Endothelial cell (in vitro differentiated cells): Measurements from ENCODE around the gene DUSP9. TPM values are rescaled to one million over a fixed set of nuclear protein-coding genes. Genes with fewer than 3 reads are reported as not detected.
"Not testable (repeated sequence)": the region's sequence is repeated elsewhere in the genome, so short reads cannot be mapped to it uniquely, and the experiment has no call there.

Experiments
- DNase-seq: peaks from one replicate; pipeline ENCODE4 v3.0.0; 2021; ENCODE audit warnings: low spot score
- H3K27ac Mint-ChIP-seq: one replicate; pipeline ENCODE4 v1.8.0; 2021; ENCODE audit warnings: mixed read lengths, inconsistent platforms; ENCODE audit not compliant: unreplicated experiment
- H3K27me3 Mint-ChIP-seq: one replicate; pipeline ENCODE4 v1.8.0; 2021; ENCODE audit warnings: mild to moderate bottlenecking, moderate library complexity, mixed read lengths, inconsistent platforms; ENCODE audit not compliant: unreplicated experiment
- H3K36me3 Mint-ChIP-seq: one replicate; pipeline ENCODE4 v1.8.0; 2021; ENCODE audit warnings: mild to moderate bottlenecking, low read depth, mixed read lengths, inconsistent platforms; ENCODE audit not compliant: unreplicated experiment
- H3K4me1 Mint-ChIP-seq: one replicate; pipeline ENCODE4 v1.8.0; 2021; ENCODE audit warnings: mild to moderate bottlenecking, mixed read lengths, inconsistent platforms; ENCODE audit not compliant: unreplicated experiment
- H3K4me3 Mint-ChIP-seq: one replicate; pipeline ENCODE4 v1.8.0; 2021; ENCODE audit warnings: mild to moderate bottlenecking, mixed read lengths, inconsistent platforms; ENCODE audit not compliant: unreplicated experiment
- H3K9me3 Mint-ChIP-seq: one replicate; pipeline ENCODE4 v1.8.0; 2021; ENCODE audit warnings: mixed read lengths, inconsistent platforms; ENCODE audit not compliant: unreplicated experiment
- CTCF ChIP-seq: fragments of 200-600 bp; sonication (generic); IDR thresholded peaks from one replicate; pipeline ENCODE4 v1.5.0; 2021; ENCODE audit warnings: antibody characterized with exemption; ENCODE audit not compliant: unreplicated experiment
- total RNA-seq: library from RNA; stranded (reverse); fragmentation: NEBNext Ultra II Directional; extraction: Animal tissue kit (Norgen Biotek cat#: 25700); gene quantifications from one replicate; pipeline ENCODE4 v1.2.1, GENCODE V29; 2021; ENCODE audit not compliant: unreplicated experiment

The DUSP9 gene
- total RNA-seq, 1 donor from 2014 or later: not detected

- Mint-ChIP-seq H3K27me3 (no peaks in the 10 kb centered on the region), H3K4me3 (no peak overlapping the region), H3K9me3 (no peaks in the 10 kb centered on the region), H3K4me1 (no peaks in the 10 kb centered on the region), H3K36me3 (no peaks in the 10 kb centered on the region), H3K27ac (no peak overlapping the region)
- TF ChIP-seq CTCF: no peak
- no peak for DNase-seq
Measured at GRCh38 chrX:153681175-153681574, 34.2 kb downstream of the DUSP9 start.

- H3K27me3 Mint-ChIP-seq, H3K27ac Mint-ChIP-seq, H3K36me3 Mint-ChIP-seq, H3K9me3 Mint-ChIP-seq, DNase-seq, H3K4me1 Mint-ChIP-seq, H3K4me3 Mint-ChIP-seq: not testable (repeated sequence)
Measured at GRCh38 chrX:153683486-153683885, 36.5 kb downstream of the DUSP9 start.

GRCh38 chrX:153684467-153685155, 37.6 kb downstream of the DUSP9 start:
- no peak for TF ChIP-seq CTCF
- H3K9me3 Mint-ChIP-seq: no peaks in the 10 kb centered on the region
- DNase-seq: no peak
- no peak overlapping the region for H3K27ac Mint-ChIP-seq
- peaks cover 1% of the 10 kb centered on the region for H3K27me3 Mint-ChIP-seq
- H3K36me3 Mint-ChIP-seq: no peaks in the 10 kb centered on the region
- no peak overlapping the region for H3K4me3 Mint-ChIP-seq
- peaks cover 2% of the 10 kb centered on the region for H3K4me1 Mint-ChIP-seq

- TF ChIP-seq CTCF: no peak
- no peak for DNase-seq
- no peaks in the 10 kb centered on the region for H3K9me3 Mint-ChIP-seq
Measured at GRCh38 chrX:153685156-153685536, 38.1 kb downstream of the DUSP9 start.

GRCh38 chrX:153685751-153686696, 39.0 kb downstream of the DUSP9 start:
- H3K4me3 Mint-ChIP-seq: no peak overlapping the region
- H3K4me1 Mint-ChIP-seq: peaks cover 2% of the 10 kb centered on the region
- H3K9me3 Mint-ChIP-seq: no peaks in the 10 kb centered on the region
- no peak for TF ChIP-seq CTCF
- peaks cover 1% of the 10 kb centered on the region for H3K27me3 Mint-ChIP-seq
- H3K36me3 Mint-ChIP-seq: no peaks in the 10 kb centered on the region
- no peak for DNase-seq
- H3K27ac Mint-ChIP-seq: no peak overlapping the region

More at GRCh38 chrX:153685156-153685536, 38.1 kb downstream of the DUSP9 start:
- H3K4me3 Mint-ChIP-seq: no peak overlapping the region
- H3K27ac Mint-ChIP-seq: no peak overlapping the region
- peaks cover 1% of the 10 kb centered on the region for H3K27me3 Mint-ChIP-seq
- H3K4me1 Mint-ChIP-seq: peaks cover 2% of the 10 kb centered on the region
- no peaks in the 10 kb centered on the region for H3K36me3 Mint-ChIP-seq
